SK-MEL-5 (cell line): ENCODE measurements around the gene PKIB. TPM values are rescaled to one million over a fixed set of nuclear protein-coding genes. Genes with fewer than 3 reads are reported as not detected.

Source experiments
- DNase-seq: peaks from one replicate; pipeline ENCODE4 v3.0.0-alpha.2; 2016; ENCODE audit warnings: low read depth, low spot score
- in situ Hi-C: cut with HindIII; loops from 2 replicates; pipeline ENCODE4 v1.10.0; 2016; ENCODE audit warnings: low sequenced_read_pairs, high pct_unique_total_duplicates, low pct_unique_long_range_greater_than_20kb
- total RNA-seq: library from RNA; depleted of rRNA; stranded (reverse); fragments of >200 nt; shearing (Covaris generic); gene quantifications from 2 replicates; pipeline ENCODE4 v1.2.3, GENCODE V29; 2014

The PKIB gene
- total RNA-seq, 1 experiment from 2014 or later: 1.4 TPM

DNA sequence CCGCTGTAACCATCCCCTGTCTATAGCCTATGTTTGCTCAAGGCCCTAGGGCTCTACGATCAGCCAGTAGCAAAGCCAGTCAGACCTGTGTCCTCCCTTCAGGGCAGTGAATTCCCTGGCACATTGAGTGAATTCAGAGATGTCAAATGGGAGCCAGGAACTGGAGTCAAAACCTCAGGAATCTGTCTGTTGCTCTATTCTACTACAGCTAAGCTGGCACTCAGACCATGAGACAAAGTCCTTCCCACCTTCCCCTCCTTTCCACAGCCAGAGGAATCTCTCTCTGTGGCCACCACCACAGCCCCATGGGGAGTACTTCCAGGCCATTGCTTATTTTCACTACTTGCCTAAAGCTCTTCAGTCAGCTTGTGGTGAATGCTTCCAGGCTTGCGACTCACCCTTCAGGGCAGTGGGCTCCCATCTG is 82.0 kb downstream of the PKIB start:
- DNase-seq: no peak
- in situ Hi-C loops: no loop called here

DNA sequence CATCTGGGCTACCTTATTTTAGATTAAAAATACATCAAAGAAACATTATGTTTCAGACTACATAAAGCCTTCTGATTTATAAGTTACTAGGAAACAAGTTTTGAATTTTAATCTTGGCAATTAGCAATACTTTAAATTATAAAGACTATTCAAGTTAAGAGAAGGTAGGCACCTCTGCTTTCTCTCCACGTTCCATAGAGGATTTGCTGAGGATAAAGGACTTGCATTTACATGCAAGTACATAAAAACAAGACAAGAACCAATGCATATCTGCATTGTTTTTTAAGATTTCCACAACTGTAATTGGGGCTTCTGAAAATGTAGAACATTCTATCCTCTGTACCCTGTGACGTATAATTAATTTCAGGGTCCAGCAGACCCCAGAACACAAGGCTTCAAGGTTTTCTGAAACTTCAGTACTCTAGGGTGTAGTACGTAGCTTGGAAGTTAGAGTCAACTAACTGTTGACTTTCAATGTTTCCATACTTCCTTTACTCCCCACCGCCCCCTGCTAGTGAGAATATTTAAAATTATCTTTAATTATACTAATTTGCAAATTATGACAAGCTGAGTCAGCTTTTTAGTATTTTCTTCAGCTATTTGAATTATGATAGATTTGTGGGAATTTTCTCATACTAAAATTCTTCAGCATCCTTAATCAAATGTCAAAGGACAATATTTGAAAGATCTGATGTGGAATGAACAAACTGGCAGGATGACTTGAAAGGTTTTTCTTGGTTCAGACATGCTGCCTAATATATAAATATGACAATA is 82.8 kb downstream of the PKIB start:
- in situ Hi-C loops: no loop called here
- no peak for DNase-seq

DNA sequence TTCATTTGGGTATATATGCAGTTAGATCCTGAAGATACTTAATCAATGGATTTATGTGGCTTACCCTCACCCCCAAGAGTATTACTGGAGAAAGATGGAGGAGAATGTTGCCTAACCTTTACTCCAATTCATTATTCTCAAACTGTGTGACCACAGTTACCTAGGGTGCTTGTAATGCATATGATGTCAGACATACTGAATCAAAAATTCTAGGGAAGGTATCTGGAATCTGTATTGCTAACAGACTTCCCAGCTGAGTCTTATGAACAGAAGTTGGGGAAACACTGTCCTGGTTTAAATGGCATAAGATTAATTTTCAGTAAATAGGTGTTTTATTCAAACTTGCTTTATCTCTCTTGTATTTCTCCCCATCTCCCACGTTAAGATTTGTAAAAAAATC is 83.9 kb downstream of the PKIB start:
- DNase-seq: no peak
- in situ Hi-C loops: no loop called here

DNA sequence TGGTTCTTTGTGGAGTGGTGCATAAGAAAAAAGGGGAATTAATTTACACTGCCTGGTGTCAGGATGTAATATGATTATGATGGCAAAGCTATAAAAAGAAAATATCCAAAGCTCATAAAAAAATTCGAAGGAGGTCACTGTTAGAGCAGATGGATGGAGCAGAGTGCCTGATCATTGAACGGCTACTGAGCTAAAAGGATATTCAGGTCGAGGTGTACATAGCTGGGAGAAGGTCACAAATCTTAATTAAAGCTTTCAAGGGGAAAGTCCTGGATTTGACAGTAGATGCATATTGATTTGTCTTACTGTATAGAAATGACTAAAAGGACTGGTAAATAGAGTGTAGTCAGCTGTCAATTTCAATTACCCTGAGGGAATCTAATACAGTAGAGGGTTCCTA is 84.4 kb downstream of the PKIB start:
- no peak for DNase-seq
- in situ Hi-C loops: no loop called here

GRCh38 chr6:122695188-122695587 is 85.0 kb downstream of the PKIB start:
- in situ Hi-C loops: no loop called here
- no peak for DNase-seq

GRCh38 chr6:122696079-122696478 is 85.9 kb downstream of the PKIB start:
- in situ Hi-C loops: no loop called here

GRCh38 chr6:122696853-122697252 is 86.6 kb downstream of the PKIB start:
- in situ Hi-C loops: no loop called here
- no peak for DNase-seq

More at GRCh38 chr6:122696079-122696478, 85.9 kb downstream of the PKIB start:
- DNase-seq: peak; percentile 9

GRCh38 chr6:122697458-122697857 is 87.3 kb downstream of the PKIB start:
- no peak for DNase-seq
- in situ Hi-C loops: no loop called here

GRCh38 chr6:122701666-122702065 is 91.5 kb downstream of the PKIB start:
- no peak for DNase-seq
- in situ Hi-C loops: no loop called here

- in situ Hi-C loops: no loop called here
- no peak for DNase-seq
These were observed 92.6 kb downstream of the PKIB start for GRCh38 chr6:122702841-122703240.

DNA sequence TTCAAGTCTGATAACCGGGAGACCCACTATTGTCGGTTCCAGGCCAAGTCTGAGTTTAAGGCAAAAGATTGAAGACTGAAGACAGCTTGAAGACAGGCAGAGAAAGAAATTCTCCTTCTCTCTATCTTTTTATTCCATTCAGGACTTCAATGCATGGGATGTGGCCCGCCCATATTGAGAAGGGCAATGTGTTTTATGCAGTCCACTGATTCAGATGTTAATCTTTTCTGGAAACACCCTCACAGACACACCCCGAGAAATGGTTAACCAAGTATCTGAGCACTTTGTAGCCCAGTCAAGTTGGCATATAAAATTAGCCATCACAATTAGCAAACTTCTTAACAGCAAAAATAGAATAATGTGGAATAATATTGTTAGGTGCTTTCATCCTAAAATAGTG is 93.9 kb downstream of the PKIB start:
- in situ Hi-C loops: no loop called here

DNA sequence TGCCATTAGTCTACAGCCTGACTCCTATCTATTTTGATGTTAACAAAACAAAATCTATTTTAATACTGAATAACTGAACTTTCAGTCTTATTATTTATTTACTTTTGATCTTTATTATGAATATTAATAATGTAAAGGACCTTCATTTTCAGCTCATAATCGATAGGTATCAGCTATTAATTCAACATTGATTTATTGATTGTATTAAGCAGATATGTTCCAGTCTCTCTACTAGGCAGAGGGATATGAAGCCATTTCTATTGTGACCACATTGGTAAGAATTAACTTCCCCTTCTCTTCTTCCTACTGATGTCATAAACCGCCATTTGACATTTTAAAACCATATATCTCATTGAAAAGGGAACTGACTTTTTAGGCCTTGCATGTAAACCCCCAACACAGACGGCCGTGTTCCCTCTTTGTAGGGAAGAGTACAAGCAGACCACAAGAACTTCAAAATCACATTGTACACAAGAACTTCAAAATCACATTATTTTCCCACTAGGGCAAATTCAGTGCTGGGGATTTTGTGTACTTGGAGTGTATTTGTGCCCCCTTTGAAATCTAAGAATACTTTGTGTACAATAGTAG is 99.8 kb downstream of the PKIB start:
- in situ Hi-C loops: no loop called here
- DNase-seq: no peak

More for the DNA sequence above, 93.9 kb downstream of the PKIB start:
- DNase-seq: no peak

DNA sequence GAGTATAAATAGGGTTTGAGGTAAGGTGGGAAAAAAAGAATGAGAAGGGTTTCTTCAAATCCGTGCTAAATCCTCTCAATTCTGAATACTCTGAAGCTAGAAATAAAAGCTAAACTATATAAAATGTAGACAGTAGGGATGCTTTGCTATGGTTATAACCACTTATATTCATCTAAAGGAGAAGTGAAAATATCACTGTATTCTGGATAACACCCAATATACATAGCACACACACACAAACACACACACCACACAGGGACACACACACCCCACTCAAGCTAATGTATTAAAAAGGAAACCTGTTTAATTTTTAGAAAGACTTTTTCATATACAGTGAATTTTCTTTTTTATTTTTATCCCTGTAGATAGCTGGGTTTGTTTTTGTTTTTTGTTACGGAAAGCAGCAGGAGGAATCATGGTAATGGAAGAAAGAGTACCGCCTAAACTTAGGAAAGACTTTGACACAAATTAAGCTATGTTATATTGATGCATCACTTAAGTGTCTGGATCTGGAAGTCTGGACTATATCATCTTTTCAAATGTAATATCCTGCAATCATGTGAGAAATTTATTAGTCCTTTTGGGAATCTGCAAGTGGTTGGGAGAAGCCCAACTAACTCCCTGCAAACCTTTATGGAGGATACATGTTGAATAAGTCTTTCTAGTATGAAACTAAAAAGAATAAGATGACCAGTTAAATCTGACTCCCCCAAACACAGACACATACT is 100.9 kb downstream of the PKIB start:
- no peak for DNase-seq
- in situ Hi-C loops: no loop called here

DNA sequence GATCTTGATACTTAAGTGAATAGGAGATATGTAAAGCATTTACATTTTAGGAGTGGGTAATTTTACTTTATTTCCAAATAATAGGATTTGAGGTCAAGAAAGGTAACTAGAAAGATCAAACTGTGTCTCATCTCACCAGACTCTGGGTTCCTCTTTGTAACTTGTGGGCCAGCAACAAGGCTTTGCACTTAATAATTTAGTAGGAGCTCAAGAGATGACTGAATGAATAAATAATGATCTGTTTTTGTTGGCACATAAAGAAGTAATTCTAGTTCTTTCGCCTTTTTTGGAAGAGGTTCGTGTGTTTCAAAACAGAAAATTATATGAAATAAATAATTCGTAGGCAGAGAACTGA is 101.9 kb downstream of the PKIB start:
- no peak for DNase-seq
- in situ Hi-C loops: no loop called here

GRCh38 chr6:122712448-122713137 is 102.4 kb downstream of the PKIB start:
- in situ Hi-C loops: no loop called here
- no peak for DNase-seq

- DNase-seq: peak; percentile 9
- in situ Hi-C loops: no loop called here
These were observed 102.9 kb downstream of the PKIB start for GRCh38 chr6:122713138-122713537.

DNA sequence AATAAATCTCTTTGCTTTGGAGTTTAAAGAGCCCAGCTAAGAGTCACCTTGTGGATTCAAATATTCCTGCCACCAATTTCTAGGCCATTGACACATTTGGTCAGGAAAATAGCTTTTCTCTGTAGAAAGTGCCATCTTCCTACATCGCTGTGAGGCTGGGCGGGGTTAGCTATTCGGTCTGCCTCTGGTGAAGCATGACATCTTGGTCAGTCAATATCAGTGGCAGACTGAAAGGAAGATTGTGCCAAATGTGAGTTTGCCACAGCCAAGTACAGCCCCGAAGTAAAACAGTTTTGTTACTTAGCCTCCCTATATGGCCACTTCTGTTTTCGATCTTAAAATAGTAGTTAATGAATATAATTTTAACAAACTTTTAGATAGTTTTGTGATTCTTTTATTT is 103.9 kb downstream of the PKIB start:
- in situ Hi-C loops: no loop called here

DNA sequence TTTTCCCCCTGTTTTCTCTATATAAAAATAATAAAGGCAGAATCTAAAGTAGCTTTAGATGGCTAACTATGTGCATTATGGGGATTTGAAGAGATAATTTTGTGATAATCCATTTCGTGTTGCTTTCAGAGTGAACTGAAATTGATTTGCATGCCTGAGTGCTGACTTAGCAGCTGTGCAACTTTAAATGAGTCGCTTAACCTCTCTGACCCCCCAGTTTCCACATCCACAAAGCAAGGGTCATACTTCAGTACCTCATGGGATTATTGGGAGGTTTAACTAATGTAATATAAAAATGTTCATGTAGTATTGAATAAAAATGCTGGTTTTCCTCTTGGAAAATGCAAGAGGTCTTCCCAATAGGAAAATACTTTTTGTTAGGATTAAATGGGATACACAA is 105.5 kb downstream of the PKIB start:
- DNase-seq: no peak
- in situ Hi-C loops: no loop called here

More for the DNA sequence above, 103.9 kb downstream of the PKIB start:
- no peak for DNase-seq
